ENCODE measurements around the gene SNTN.

GRCh38 chr3:63705092-63705645, 52.7 kb downstream of the SNTN start:
- TF ChIP-seq CTCF (IDR thresholded peaks at IDR 0.05) (no peak), EZH2 (IDR thresholded peaks at IDR 0.05) (no peak)

All from neural progenitor cell (in vitro differentiated cells).